Neuron (in vitro differentiated cells): ENCODE results near the gene C16orf96.

Source experiments
- H2AFZ ChIP-seq: one replicate; pipeline ENCODE4 v1.6.1; 2013; ENCODE audit warnings: low read depth, mild to moderate bottlenecking, inconsistent platforms, low read length, moderate library complexity
- H3K27me3 ChIP-seq: one replicate; pipeline ENCODE4 v1.6.1; 2013; ENCODE audit warnings: low read length; ENCODE audit not compliant: insufficient read depth
- H3K36me3 ChIP-seq: one replicate; pipeline ENCODE4 v1.6.1; 2013; ENCODE audit warnings: low read length; ENCODE audit not compliant: insufficient read depth
- H3K4me1 ChIP-seq: one replicate; pipeline ENCODE4 v1.6.1; 2013; ENCODE audit warnings: low read length; ENCODE audit not compliant: insufficient read depth
- H3K4me3 ChIP-seq: 2 replicates; pipeline ENCODE4 v1.5.1; 2013; ENCODE audit warnings: mild to moderate bottlenecking, low read length, moderate library complexity
- H3K9me3 ChIP-seq: one replicate; pipeline ENCODE4 v1.6.1; 2013; ENCODE audit warnings: low read length

The C16orf96 gene

DNA sequence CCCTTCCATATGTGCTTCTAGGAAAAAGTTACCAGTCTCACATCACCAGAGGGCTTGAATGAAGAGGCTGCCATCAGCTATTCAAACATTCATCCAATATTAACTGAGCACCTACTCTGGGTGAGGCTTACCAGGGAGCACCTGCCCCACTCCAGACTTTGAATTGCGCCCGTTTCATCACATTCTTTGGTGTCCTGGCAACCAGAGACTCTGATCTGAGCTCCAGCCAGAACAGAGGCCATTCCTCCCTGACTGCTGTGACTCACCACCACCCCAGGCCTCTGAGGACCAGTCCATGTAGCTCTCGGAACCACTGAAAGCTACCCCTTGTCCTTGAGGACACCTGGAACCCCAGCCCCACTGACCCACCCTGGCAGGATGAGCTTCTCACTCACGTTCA lies at the start of gene C16orf96:
C16orf96 (plus strand) TSS at position 229 of the 400 bp plus-strand sequence; CDS start at position 379, 150 bp downstream.
- no peak within 1 kb of the TSS for H2AFZ ChIP-seq
- H3K36me3 ChIP-seq: no peaks in the 10 kb centered on the region
- H3K9me3 ChIP-seq: no peaks in the 10 kb centered on the region
- H3K4me1 ChIP-seq: peaks cover 2% of the 10 kb centered on the region
- H3K4me3 ChIP-seq: no peak within 1 kb of the TSS
- H3K27me3 ChIP-seq: no peaks in the 10 kb centered on the region

DNA sequence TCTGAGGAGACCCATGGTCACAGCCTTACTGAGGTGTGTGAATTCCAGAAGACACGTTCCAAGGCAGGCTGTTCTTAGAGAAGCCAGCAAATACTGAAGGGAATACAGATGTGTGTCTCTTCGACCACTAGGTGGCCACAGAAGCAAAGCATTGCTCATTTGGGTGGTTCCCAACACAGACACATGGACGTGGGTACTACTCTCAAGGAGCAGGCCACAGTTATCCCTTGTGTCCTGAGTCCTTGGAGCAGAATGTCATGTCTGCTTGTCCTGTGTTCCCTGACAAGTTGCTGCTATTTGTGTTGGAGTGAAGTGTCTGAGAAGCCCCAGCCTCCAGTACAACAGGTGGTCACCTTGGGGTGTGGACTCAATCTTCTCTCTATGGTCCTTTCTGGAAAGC lies 49.7 kb upstream of the C16orf96 start:
- Histone ChIP-seq H3K9me3 (no peaks in the 10 kb centered on the region), H3K27me3 (no peaks in the 10 kb centered on the region), H3K4me1 (peaks cover 3% of the 10 kb centered on the region), H2AFZ (no peak overlapping the region), H3K4me3 (no peak overlapping the region), H3K36me3 (peaks cover 36% of the 10 kb centered on the region)

DNA sequence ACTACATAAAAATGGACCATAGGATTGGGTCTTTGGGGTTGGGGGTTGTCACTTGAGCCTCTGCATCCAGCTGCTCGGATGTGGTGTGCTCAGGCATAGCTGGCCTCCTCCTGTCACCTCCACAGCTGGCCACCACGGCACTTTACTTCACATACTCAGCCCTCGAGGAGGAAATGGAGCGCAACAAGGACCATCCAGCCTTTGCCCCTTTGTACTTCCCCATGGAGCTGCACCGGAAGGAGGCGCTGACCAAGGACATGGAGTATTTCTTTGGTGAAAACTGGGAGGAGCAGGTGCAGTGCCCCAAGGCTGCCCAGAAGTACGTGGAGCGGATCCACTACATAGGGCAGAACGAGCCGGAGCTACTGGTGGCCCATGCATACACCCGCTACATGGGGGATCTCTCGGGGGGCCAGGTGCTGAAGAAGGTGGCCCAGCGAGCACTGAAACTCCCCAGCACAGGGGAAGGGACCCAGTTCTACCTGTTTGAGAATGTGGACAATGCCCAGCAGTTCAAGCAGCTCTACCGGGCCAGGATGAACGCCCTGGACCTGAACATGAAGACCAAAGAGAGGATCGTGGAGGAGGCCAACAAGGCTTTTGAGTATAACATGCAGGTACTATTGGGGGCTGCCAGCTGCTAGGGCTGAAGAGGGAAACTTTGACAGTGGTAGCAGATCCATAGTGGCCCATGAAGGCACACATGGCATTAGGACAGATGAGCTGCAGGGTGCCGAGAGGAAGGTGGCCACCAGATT lies 48.4 kb upstream of the C16orf96 start:
- no peaks in the 10 kb centered on the region for H3K9me3 ChIP-seq
- H2AFZ ChIP-seq: no peak overlapping the region
- H3K4me3 ChIP-seq: no peak overlapping the region
- H3K36me3 ChIP-seq: peaks cover 49% of the 10 kb centered on the region
- no peaks in the 10 kb centered on the region for H3K4me1 ChIP-seq
- H3K27me3 ChIP-seq: no peaks in the 10 kb centered on the region

DNA sequence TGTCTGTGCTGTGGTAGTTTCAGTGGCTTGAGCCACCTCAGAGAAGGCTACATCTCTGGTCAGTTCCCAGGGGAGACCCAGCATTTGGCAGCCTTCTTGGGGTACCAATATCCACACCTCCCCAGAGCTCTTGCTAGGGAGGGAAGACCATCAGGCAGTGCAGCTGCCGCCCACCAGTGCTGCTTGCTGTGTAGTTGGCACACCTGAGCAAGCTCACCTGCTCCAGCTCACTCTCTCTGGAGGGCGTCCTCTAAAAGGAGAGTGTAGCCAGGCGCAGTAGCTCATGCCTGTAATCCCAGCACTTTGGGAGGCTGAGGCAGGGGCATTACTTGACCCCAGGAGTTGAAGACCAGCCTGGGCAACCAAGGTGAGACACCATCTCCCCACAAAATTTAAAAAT lies 47.3 kb upstream of the C16orf96 start:
- Histone ChIP-seq H3K4me3 (no peak overlapping the region), H3K36me3 (peaks cover 54% of the 10 kb centered on the region), H3K27me3 (no peaks in the 10 kb centered on the region), H3K4me1 (no peaks in the 10 kb centered on the region), H3K9me3 (no peaks in the 10 kb centered on the region), H2AFZ (no peak overlapping the region)

DNA sequence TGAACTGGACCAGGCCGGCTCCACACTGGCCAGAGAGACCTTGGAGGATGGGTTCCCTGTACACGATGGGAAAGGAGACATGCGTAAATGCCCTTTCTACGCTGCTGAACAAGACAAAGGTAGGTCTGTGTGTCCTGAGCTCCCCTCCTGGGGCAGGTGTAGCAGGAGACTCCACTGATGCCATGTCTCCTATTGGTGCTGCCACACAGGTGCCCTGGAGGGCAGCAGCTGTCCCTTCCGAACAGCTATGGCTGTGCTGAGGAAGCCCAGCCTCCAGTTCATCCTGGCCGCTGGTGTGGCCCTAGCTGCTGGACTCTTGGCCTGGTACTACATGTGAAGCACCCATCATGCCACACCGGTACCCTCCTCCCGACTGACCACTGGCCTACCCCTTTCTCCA lies 46.7 kb upstream of the C16orf96 start:
- Histone ChIP-seq H2AFZ (no peak overlapping the region), H3K27me3 (no peaks in the 10 kb centered on the region), H3K4me3 (no peak overlapping the region), H3K36me3 (peaks cover 54% of the 10 kb centered on the region), H3K9me3 (no peaks in the 10 kb centered on the region), H3K4me1 (no peaks in the 10 kb centered on the region)

DNA sequence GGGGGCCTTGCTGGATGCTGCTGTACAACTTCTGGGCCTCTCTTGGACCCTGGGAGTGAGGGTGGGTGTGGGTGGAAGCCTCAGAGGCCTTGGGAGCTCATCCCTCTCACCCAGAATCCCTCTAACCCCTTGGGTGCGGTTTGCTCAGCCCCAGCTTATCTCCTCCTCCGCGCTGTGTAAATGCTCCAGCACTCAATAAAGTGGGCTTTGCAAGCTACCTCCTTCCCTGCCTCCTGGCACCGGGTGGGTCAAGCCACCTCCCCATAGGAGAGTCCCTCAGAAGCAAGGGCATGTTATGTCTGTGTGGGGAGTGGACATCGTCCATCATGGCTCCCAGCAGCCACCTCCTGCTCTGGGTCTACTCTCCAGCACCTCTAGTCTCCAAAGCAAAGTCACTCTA lies 46.0 kb upstream of the C16orf96 start:
- H2AFZ ChIP-seq: no peak overlapping the region
- no peak overlapping the region for H3K4me3 ChIP-seq
- no peaks in the 10 kb centered on the region for H3K27me3 ChIP-seq
- H3K9me3 ChIP-seq: no peaks in the 10 kb centered on the region
- no peaks in the 10 kb centered on the region for H3K4me1 ChIP-seq
- H3K36me3 ChIP-seq: peaks cover 54% of the 10 kb centered on the region

DNA sequence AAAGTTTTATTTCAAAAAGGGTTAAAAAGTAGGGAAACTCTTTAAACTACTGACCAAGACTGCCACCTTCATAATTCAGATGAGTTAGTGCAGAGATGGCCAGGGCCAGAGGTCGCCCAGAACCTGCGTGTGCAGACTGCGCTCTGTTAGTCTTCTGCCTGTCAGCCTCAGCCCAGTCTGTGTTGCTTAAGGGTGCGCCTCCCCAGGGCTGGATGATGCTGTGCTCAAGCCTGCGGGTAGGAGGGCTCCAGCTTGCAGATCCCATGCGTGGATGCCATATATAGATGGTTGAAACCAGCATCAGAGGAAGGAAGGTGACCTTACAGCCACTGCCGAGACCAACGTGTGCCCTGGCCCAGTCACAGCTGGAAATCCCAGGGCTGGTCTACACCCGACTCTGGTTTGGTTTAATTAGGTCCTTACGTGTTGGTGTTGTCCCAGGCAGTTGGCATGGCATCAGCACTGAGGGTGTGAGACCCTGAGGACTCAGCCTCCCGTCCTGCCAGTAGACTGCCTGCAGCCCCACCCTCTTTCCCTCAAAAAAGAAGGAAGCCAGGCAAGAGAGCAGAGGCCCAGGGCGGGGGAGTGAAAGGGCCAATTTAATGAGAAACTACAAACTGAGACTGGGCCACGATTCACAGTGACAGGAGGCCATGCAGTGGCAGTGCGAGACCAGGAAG lies 45.3 kb upstream of the C16orf96 start:
- Histone ChIP-seq H3K36me3 (peaks cover 54% of the 10 kb centered on the region), H3K9me3 (no peaks in the 10 kb centered on the region), H3K4me3 (no peak overlapping the region), H3K4me1 (no peaks in the 10 kb centered on the region), H3K27me3 (no peaks in the 10 kb centered on the region), H2AFZ (no peak overlapping the region)

DNA sequence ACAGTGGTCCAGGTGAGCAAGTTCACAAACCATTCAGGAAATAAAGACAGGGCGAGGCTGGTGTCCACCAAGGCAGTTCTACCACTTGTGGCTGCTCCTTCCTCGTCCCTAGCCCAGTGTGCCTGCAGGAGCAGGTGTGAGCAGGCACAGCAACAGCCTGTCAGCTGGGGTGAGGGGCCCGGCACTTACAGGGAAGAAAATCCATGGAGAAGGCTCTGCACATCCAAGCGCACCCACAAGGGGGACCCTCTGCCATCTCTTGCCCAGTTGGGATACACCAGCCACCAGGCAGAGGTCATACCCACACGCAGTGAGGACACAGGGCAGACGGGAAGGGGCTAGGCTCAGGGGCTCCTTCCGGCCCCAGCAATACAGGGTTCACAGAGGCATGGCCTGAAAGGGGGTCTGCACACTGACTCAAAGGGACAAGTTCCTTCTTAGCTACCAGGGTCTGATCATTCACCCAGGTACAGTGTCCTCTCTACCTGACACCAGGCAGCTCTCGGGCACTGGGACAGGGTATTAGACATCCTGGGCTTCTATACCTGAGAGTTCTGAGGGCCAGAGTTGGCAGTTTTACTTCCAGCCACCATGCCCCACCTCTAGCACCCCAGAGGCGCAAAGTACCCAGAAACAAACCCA lies 44.6 kb upstream of the C16orf96 start:
- Histone ChIP-seq H3K36me3 (peaks cover 54% of the 10 kb centered on the region), H2AFZ (no peak overlapping the region), H3K27me3 (no peaks in the 10 kb centered on the region), H3K4me1 (no peaks in the 10 kb centered on the region), H3K4me3 (no peak overlapping the region), H3K9me3 (no peaks in the 10 kb centered on the region)

DNA sequence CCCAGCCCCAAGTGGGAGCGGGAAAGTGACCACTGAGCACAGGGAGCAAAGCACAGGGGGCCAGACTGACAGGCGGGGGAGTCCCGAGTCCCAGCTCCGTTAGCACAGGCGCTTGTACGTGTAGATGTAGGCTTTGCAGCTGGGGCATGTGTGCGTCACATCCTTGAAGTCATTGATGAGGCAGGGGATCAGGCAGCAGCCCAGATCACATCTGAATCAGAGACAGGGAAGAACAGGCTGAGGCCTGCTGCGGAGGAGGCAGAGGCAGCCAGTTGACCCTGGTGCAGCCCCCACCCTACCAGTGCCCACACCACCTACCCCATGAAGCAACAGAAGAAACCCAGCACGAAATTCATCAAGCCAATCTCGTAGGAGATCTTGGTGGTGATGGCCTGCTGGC lies 43.7 kb upstream of the C16orf96 start:
- Histone ChIP-seq H3K9me3 (no peaks in the 10 kb centered on the region), H3K4me3 (no peak overlapping the region), H2AFZ (no peak overlapping the region), H3K36me3 (peaks cover 52% of the 10 kb centered on the region), H3K4me1 (no peaks in the 10 kb centered on the region), H3K27me3 (no peaks in the 10 kb centered on the region)

DNA sequence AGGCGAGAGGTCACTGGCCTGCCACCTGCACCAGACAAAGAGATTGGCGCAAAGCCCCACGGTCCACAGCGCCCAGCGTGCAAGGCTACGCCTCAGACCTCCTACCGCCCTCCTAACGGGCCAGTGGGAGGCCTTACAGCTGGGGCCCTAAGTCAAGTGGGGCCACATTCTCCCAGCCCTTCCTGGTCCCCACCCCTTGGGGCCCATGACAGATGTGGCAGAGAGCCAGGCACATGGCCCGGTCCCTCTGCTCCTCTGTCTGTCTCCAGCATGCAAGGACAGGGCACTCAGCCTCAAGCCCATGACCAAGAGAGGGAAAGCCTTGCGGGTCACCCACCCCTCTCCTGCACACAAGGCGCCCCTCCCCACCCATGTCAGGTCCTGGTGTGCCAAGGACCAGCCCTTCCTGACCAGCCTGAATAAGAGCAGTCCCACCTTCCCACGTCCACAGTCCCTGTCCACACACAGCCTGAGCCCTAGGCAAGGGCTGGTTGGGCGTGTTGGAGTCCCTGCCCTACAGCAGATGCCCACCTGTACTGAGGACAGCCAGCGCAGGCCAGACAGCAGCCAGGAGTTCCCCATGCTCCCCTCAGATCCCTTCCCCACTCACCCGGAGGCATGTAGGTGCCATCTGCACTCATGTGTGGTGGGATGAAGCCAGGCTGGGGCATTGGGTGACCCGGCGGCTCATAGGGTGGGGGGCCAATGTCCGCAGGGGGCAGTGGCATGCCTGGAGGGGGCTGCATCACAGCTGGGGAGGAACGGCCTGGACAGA lies 42.9 kb upstream of the C16orf96 start:
- Histone ChIP-seq H2AFZ (no peak overlapping the region), H3K4me3 (no peak overlapping the region), H3K4me1 (no peaks in the 10 kb centered on the region), H3K9me3 (no peaks in the 10 kb centered on the region), H3K36me3 (peaks cover 44% of the 10 kb centered on the region), H3K27me3 (no peaks in the 10 kb centered on the region)

DNA sequence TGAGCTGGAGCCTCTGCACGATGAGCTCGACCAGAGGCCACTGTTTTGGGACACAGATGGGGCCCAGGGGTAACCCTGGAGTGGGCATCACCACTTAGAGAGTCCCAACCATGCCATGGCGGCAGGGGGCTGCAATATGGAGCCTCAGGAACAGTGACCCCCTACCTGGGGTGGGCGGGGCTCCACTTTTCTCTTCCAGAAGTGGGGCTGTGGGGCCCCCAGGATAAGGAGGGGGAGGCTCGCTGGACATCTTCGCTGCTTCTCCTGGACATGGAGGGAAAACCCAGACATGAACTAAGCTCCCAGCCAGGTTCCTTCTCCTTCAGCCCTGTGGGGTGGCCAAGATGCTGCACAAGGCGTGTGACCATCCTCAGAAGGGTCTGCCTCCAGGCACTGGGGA lies 42.3 kb upstream of the C16orf96 start:
- Histone ChIP-seq H3K4me3 (no peak overlapping the region), H3K9me3 (no peaks in the 10 kb centered on the region), H2AFZ (no peak overlapping the region), H3K27me3 (no peaks in the 10 kb centered on the region), H3K4me1 (no peaks in the 10 kb centered on the region), H3K36me3 (peaks cover 39% of the 10 kb centered on the region)

DNA sequence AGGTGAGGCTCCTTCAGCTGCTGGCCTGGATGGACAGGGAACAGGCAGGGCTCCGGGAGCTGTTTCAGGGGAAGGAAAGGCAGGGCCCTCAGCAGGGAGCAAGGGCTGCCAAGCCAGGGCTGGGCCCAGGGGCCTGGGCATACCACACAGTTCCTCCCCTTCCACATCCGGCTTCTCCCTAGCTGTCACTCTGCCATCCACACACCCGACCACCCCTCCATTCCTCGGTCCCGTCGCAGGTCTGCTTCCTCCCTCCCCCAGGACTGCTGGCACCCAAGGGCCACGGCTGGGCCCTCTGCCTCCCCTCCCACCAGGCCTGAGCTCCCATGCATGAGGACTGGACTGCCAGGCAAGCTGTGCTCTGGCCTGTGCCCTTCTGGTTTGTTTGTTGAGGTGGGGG lies 41.5 kb upstream of the C16orf96 start:
- Histone ChIP-seq H3K36me3 (peaks cover 32% of the 10 kb centered on the region), H3K4me1 (no peaks in the 10 kb centered on the region), H3K27me3 (no peaks in the 10 kb centered on the region), H3K9me3 (no peaks in the 10 kb centered on the region), H2AFZ (no peak overlapping the region), H3K4me3 (no peak overlapping the region)
